Calu3 (cell line): Measurements from ENCODE around the gene SULT1E1. TPM values are rescaled to one million over a fixed set of nuclear protein-coding genes. Genes with fewer than 3 reads are reported as not detected.

ENCODE experiments used
- BruUV-seq: library from RNA; stranded (reverse); fragments of 400-500 nt; replicated peaks from 2 replicates; lab custom pipeline; 2021; lab: Mats Ljungman, UMichigan
- CTCF ChIA-PET: fragments of 300-600 bp; sonication (Branson Sonifier 250); formaldehyde crosslinking; loops from one replicate; lab custom pipeline; 2022; ENCODE audit warnings: antibody characterized with exemption; lab: Charles Lee
- DNase-seq: peaks from one replicate; pipeline ENCODE4 v3.0.0; 2022
- H3K27ac Mint-ChIP-seq: one replicate; pipeline ENCODE4 v1.8.0; 2022; ENCODE audit warnings: mixed read lengths; ENCODE audit not compliant: unreplicated experiment
- H3K27me3 Mint-ChIP-seq: one replicate; pipeline ENCODE4 v1.8.0; 2022; ENCODE audit warnings: mixed read lengths; ENCODE audit not compliant: unreplicated experiment
- H3K36me3 Mint-ChIP-seq: one replicate; pipeline ENCODE4 v1.8.0; 2022; ENCODE audit warnings: mild to moderate bottlenecking, moderate library complexity, mixed read lengths; ENCODE audit not compliant: insufficient read depth, unreplicated experiment
- H3K4me1 Mint-ChIP-seq: one replicate; pipeline ENCODE4 v1.8.0; 2022; ENCODE audit warnings: mild to moderate bottlenecking, low read depth, mixed read lengths; ENCODE audit not compliant: unreplicated experiment
- H3K4me3 Mint-ChIP-seq: one replicate; pipeline ENCODE4 v1.8.0; 2022; ENCODE audit warnings: mild to moderate bottlenecking, low read depth, moderate library complexity, mixed read lengths; ENCODE audit not compliant: unreplicated experiment
- H3K9me3 Mint-ChIP-seq: one replicate; pipeline ENCODE4 v1.8.0; 2022; ENCODE audit warnings: low read depth, mixed read lengths; ENCODE audit not compliant: unreplicated experiment
- CTCF ChIP-seq: fragments of 200-600 bp; IDR thresholded peaks from one replicate; pipeline ENCODE4 v1.8.0; 2022; ENCODE audit warnings: antibody characterized with exemption; ENCODE audit not compliant: unreplicated experiment
- intact Hi-C: fragments of 100-400 bp; cut with micrococcal nuclease; formaldehyde crosslinking; loops from one replicate; pipeline ENCODE4 v1.10.0; 2022; ENCODE audit not compliant: unreplicated experiment
- total RNA-seq: library from RNA; stranded (reverse); gene quantifications from 2 replicates; pipeline ENCODE4 v1.2.3, GENCODE V29; 2022

Gene SULT1E1
- total RNA-seq, 1 experiment from 2014 or later: 2.4 TPM

GRCh38 chr4:69849297-69849696 is 10.6 kb downstream of the SULT1E1 start:
- intact Hi-C loops: no loop called here
- no peaks in the 10 kb centered on the region for H3K27me3 Mint-ChIP-seq
- no peak overlapping the region for H3K4me3 Mint-ChIP-seq
- CTCF ChIA-PET: no interaction called here
- BruUV-seq: no TSS peak
- no peaks in the 10 kb centered on the region for H3K9me3 Mint-ChIP-seq
- DNase-seq: no peak
- no peaks in the 10 kb centered on the region for H3K4me1 Mint-ChIP-seq
- H3K36me3 Mint-ChIP-seq: no peaks in the 10 kb centered on the region
- no peak for TF ChIP-seq CTCF
- no peak overlapping the region for H3K27ac Mint-ChIP-seq

- H3K4me1 Mint-ChIP-seq: no peaks in the 10 kb centered on the region
- no TSS peak for BruUV-seq
These were observed 11.9 kb downstream of the SULT1E1 start for GRCh38 chr4:69848028-69848427.

GRCh38 chr4:69843932-69844331 is 16.0 kb downstream of the SULT1E1 start:
- CTCF ChIA-PET: no interaction called here
- DNase-seq: no peak
- no TSS peak for BruUV-seq
- Mint-ChIP-seq H3K4me1 (no peaks in the 10 kb centered on the region), H3K36me3 (no peaks in the 10 kb centered on the region), H3K9me3 (no peaks in the 10 kb centered on the region), H3K27ac (no peak overlapping the region), H3K27me3 (no peaks in the 10 kb centered on the region), H3K4me3 (no peak overlapping the region)
- TF ChIP-seq CTCF: no peak
- intact Hi-C loops: no loop called here

More at GRCh38 chr4:69848028-69848427, 11.9 kb downstream of the SULT1E1 start:
- H3K27me3 Mint-ChIP-seq: no peaks in the 10 kb centered on the region
- no peak for TF ChIP-seq CTCF
- DNase-seq: no peak
- H3K27ac Mint-ChIP-seq: no peak overlapping the region
- intact Hi-C loops: no loop called here
- H3K9me3 Mint-ChIP-seq: no peaks in the 10 kb centered on the region
- CTCF ChIA-PET: no interaction called here
- H3K36me3 Mint-ChIP-seq: no peaks in the 10 kb centered on the region
- no peak overlapping the region for H3K4me3 Mint-ChIP-seq

- intact Hi-C loops: no loop called here
- no peak overlapping the region for H3K27ac Mint-ChIP-seq
- H3K4me1 Mint-ChIP-seq: no peaks in the 10 kb centered on the region
- no peak overlapping the region for H3K4me3 Mint-ChIP-seq
- no TSS peak for BruUV-seq
- H3K27me3 Mint-ChIP-seq: no peaks in the 10 kb centered on the region
- TF ChIP-seq CTCF: no peak
- DNase-seq: no peak
- H3K36me3 Mint-ChIP-seq: no peaks in the 10 kb centered on the region
- CTCF ChIA-PET: no interaction called here
- H3K9me3 Mint-ChIP-seq: no peaks in the 10 kb centered on the region
These were observed 16.6 kb downstream of the SULT1E1 start for GRCh38 chr4:69843301-69843700.
